ENCODE results near the gene ODF2L.

DNA sequence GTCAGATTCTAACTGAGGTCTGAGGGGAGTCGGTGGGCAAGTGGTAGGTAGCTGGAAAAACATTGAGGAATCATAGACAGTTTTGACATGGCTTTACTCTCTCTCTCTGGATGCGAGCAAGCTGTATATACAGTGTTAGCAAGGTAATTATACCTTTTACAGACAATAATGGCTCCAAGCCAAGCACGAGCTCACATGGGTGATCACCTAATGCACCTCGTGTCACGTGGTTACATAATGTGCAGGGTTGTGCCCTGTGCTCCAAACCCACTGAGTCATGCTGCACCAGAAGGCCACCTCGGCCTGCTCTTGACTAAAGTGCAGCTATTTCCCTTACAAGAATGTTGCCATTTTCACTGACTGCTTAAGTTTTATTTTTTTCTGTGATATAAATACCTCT, 20.2 kb upstream of the ODF2L start:
- TF ChIP-seq CTCF (IDR thresholded peaks at IDR 0.05) (no peak), POLR2A (IDR thresholded peaks at IDR 0.05) (no peak)
